ENCODE results near the gene POLN.

Gene POLN

DNA sequence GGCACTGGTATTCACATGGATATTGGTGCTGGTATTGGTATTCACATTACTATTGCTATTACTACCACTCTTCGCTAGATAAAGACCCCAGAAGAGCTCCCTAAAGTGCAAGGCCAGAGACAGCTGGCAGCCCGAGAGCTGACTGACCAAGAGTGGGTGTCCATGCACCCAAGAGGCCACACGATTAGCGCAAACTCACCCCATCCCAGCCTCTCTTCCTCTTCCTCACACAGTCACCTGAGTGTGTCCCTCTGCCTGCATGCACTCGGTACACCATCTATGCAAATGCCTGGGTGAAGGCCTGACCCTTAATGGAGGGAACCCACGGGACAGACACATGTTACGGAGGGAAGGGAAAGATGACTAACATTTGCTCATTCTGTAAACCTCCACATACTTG lies 86.7 kb downstream of the POLN start:
- DNase-seq = no peak

DNA sequence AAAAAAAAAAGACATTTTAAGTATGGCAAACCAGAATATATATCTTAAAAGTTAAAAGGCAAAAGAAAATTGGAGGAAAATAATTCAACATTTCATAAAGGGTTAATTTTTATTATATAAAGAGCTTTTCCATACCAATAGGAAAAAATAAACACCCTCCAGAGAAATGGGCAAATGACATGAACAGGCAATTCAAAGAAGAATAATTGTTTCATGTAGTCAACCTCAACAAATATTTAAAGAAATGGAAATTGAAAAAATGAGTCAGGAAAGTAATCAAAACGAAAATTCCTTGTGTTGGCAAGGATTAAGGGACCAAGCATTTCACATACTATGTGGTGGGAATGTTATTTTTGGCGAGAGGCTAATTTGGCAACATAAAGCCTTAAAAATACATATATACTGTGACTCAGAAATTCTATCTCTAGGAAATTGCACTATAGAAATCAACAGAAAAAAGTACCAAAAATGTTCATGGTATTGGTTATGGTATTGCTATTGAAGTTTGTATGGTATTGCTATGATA lies 87.6 kb downstream of the POLN start:
- no peak for DNase-seq

DNA sequence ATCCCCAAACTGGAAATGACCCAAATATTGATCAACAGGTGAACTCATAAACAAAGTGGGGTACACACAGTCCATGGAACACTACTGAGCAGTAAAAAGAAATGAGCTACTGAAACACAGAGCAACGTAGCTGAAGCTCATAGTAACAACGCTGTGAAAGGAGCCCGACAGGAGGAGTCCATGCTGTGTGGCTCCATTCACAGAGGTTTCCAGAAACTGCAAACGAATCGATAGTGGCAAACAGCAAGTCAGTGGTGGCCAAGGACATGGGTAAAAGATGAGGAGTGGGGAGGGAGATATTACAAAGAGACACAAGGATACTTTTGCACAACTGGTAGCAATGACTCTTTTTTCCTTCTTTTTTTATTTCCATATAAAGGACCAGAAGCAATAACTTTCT lies 90.4 kb downstream of the POLN start:
- no peak for DNase-seq

DNA sequence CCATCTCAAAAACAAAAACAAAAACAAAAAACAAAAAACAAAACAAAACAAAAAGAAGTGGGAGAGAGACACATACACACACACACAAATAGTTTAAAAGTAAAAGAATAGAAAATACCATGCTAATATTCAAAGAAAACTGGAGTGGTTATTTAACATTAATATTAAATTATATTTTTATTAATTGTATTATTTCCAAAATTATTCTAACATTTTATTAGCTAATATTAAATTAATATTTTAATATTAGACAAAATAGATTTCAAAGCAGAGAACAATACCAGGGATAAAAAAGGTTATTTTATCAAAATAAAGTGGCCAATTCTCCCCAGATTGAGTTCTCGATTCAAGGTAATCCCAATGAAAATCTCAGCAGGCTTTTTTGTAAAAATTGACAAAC lies 91.8 kb downstream of the POLN start:
- DNase-seq = no peak

DNA sequence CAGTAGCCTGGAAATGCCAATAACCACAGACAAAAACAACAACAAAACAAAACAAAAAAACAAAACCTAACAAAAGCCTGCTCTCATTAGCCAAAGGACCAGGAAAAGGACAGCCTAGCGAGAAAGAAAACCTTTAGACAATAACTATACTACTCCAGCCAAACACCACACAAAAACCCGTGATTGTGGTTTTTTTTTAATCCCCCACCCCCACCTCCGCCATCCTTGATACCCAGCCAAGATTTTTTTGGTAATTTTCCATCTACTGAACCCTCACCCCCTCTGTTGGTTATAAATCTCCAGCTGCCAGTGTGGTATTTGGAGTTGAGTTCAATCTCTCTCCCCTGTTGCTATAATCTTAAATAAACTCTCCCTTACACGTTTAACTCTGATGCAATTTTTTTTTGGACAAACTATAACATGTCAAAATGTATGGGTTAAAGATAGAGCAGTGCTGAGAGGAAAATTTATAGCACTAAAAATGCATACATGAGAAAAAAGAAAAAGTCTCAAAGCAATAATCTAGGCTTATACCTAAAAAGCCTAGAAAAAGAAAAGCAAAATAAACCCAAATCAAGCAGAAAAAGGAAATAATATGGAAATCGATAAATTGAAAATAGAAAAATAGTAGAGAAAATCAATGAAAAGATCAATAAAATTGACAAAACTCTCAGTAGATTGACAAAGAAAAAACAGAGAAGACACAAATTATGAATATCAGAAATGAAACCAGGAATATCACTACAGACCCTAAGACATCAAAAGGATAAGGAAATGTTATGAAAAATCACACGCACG lies 99.1 kb downstream of the POLN start:
- no peak for DNase-seq

DNA sequence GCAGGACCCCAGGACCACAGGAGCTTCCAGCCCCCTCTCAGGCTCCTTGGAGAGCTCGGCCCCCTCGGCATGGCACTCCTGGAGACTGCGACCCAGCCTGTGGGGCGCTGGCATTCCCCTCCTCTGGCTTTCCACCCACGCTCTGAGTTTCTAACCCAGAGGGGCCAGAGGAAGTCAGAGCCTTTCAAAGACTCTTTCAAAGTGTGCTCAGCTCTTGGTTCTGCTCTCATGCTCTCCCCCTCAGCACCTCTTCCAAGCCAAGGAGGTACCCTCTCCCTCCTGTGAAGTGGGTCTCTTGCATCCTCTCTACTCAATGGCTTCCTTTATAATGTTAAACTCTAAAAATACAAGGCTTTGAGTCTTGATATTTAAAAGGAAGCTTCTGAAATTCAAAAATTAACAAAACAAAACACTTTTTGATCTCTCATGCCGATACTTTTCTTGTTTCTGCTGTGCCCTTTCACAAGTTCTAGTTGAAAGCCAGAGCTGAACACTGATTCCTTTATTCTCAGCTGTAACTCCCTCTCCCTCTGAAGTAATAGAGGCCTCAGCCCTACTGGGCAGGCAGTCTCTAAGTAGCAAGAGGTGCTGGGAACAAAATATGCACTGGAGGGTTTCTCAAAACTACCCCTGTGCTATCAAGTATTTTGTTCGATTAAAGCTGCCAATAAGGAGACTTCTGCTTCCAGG lies 100.0 kb downstream of the POLN start:
- DNase-seq = peak; percentile 7

DNA sequence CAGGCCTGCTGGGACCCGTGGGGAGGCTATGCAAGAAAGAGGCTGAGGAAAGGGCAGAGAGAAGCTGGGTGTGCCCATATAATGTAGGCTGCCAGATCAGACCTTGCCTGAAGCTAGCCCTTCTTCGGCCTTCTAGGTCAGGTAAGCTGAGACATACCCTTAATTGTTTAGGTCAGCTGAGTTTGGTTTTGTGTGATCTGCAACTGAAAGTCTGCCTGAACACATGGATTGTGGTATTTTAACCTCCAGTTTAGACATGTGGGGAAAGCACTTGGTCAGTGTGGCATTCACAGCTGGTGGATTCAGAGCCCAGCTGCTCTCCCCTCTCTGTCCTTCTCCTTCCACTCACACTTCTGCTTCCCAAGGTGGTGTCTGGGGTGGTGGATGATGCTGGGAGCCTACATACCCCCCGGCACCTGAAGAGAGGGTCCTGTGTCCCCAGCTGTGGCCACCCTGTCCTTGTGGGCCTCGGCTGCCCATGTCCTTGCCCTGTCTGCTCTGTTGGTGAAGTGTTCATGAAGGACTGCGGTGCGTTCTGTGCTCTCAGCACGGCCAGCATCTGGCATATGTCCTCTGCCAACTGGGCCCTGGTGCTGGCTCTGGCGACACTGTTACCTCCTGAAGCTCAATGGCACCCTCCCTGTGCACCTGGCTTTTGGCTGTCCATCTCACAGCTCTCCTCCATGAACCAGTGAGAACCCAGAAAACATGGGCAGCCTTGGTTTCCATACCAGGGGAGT lies 100.7 kb downstream of the POLN start:
- no peak for DNase-seq

DNA sequence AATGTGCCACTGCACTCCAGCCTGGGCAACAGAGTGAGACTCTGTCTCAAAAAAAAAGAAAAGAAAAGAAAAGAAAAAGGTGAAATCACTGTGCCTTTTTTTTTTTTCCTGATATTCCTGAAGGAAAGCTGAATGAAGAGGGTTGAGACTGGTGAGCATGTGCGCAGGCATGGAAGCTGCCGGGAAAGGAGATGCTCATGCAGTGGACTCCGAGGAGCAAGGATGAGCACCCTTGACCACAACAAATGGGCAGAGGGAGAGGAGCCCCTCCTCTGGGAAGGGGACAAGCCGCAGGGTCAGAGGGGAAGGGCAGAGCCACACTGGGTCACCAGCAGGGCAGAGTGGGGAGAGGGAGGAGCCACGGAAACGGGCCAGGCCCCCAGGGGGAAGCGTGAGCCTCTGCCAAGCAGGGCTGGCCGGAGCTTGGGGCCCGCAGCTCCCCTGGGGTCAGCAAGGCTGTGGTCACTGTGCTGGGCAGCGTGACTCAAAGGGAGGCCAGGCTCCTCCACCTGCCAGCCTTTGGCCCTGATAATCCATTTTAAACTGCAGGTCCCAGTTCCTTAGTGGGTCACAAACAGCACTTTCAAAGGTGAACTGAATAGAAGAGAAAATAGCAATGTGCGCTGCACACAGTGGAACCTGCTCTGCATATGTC lies 102.9 kb downstream of the POLN start:
- DNase-seq = no peak

DNA sequence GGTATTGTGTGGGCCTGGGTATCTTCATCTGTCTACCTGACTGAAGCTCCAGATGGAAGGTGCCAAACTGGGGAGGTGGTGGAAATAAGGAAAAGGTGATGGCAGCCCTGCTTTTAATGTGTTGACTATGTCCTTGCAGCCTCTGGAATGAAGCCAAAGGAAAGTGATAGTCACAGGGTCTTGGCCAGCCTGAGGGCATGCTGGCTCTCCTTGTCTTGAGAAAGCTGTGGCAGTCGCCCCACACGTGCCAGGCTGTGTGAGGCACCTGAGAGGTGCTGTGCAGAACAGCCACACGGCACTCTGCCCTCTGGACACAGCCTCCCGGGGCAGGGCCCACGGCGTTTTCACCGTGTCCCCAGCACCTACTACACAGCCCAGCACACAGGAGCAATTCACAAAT lies 105.2 kb downstream of the POLN start:
- DNase-seq = no peak

DNA sequence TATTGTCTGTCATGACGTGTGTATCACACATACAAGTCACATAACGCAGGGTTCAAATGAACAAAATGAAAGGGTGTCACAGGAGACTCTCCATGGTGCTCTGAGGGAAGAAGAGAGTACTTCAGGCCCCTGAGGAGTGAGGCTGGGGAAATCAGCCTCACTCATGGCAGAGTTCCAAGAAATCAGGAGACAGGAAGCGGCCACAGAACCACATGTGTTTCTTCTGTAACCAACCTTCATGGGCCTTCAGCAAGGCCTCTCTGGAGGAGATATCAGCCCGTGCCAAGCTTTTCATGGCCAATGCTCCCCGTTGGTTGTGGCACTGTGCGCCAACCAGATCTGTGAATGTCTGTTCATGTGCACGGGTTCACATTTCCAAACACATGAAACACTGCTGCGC lies 106.8 kb downstream of the POLN start:
- no peak for DNase-seq

DNA sequence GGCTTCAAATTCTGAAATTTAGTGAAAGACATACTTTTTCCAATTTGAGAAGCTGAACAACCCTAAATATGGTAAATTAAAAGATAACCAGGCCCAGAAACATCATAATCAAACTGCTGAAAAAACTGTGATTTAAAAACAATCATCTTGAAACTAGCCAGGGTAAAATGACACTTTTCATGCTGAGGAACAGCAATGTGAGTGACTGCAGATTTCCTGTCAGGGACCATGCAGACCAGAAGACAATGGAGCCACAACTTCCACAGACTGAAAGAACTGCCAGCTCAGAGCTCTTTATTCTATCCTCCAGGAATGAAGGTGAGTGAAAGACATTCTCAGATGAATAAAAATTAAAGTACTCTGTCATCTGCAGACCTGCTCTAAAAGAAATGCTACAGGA lies 109.5 kb downstream of the POLN start:
- DNase-seq = no peak

DNA sequence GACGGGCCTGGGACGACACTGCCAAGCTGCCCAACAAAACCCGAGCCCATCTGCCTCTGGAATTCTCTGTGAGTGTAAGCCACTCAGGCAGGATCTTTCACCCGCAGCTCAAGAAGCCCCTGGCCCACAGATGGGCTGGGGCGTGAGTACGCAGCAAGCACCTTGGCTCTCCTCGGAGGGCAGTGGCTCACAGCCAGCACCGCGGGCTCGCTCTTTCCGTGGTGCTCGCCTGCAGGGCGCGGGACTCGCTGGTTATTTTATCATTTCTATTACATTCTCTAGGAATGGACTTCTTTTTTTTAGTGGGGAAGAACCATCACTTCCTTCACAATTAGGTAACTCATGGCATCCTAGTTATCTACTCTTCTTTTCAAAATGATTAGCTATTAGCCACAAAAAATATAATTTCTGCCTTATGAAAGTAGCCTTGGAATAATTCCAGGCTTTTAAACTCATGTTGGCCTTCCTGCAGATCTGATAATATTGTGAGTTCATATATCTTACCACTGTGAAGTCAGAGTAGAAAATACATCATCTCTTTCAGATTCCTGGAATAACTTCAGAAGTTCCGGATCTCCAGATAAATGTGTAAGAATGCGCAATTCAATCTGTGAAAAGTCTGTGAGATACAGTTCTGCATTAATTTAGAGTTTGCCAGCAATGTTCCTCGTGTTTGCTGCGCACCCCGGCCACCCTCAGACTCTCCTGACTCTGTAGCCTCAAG lies 114.2 kb downstream of the POLN start:
- DNase-seq = no peak

DNA sequence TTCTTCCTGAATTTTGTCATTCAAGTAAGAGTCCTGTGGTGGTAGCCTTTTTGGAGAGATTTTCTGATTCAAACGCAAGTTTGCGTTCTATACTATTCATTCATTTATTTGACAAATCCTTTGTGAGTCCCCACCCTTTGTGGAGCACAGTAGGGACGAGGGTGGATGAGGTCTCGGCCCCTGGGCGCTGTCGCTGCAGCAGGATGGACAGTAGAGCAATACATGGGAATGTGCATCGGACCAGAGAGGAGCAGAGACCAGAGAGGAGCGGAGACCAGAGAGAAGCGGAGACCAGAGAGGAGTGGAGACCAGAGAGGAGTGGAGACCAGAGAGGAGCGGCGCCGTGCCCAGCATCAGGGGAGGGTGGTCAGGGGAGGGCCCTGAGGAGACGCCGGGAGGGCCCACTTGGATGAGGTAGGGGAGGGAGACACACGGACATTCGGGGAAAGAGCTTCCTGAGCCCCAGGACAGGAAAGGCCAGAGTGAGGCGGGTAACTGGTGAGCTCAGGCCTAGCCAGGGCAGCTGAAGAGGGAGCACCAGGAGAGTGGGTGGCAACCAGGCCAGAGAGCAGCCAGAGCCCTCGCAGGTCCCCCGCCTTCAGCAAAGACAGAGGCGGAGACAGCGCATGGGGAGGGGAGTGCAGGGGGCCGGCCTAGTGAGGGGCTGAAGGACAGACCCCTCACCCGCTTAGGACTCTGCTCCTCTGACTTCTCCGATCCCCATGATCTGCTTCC lies 115.4 kb downstream of the POLN start:
- no peak for DNase-seq

DNA sequence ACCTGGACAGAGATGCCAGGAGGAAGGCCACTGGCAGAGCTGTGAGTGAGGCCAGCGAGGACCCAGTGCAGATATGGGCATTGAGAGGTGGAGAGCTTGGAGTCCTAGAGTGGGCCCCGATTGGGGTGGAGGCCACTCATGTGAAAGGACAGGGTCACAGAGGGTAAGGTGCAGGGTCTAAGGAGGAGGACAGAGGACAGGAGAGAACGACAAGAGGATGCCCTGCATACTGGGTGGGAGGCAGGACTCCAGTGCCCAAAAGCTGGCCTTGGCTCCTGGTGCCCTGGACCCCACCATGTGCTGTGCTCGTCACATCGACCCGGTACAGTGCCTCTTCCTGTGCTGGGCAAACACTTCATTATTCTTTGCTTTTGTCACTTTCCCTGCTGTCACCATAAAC lies 116.1 kb downstream of the POLN start:
- no peak for DNase-seq

DNA sequence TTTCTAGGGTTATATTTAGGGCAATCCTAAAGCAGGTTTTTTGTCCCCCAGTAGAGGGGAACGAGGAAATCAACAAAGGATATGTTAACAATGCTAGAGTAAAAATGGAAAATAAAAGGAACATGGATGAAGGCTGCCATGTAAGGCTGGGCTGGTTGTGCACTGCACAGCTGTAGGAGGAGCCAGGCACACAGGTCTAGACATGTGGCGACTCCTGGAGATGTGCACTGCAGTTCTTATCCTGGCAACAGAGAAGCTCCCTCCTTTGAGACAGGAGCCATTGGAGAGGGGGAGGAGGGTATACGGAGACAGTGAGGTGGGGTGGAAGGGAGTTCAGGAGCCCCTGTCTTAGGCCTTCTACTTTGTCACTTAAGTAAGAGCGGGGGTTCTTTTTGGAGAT lies 116.9 kb downstream of the POLN start:
- DNase-seq = no peak

DNA sequence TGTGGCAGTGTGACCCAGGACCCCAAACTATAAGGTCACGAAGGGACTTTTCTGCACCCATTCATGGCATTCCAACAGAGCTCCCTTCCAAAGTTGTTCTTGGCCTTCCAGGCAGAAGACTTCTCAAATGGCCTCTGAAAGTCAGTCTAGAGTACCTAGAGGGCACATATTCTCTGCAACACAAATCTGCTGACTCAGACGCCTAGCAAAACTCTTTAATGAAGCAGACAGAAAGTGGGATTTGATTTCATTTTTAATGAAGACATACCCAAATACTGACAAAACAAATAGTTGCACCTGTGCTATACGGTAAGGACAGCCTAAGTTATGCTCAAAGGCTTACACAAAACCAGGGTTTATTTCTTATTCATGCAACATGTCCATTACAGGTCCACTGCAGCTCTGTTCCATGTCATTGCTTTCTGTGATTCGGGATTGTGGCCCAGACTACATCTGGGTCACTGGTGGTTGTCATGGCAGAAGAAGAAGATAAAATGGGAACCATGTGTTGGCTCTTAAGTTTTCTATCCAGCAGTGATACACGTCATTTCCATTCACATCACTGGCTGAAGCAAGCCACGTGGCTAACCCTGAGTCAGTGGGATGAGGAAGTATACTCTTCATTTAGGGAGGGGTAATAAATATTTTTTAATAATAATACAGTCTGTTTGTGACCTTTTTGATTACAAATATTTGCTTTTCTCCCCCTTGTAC lies 125.1 kb downstream of the POLN start:
- no peak for DNase-seq

DNA sequence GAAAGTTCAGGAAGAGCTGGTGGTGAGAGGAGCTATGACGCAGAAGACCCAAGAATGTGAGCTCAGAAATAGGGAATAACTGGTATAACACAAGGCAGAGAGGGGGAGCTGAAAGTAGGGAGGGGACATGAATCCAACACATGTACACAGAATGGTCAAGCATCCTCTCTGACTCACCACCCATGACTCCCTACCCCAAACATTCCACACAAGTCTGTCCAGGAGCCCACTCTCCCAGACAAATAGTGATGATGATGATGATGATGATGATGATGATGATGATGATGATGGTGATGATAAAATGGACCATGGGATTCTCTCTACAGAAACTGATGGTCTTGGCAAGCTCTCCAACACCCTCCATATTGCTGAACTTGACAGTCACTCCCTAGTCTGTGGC lies 136.4 kb downstream of the POLN start:
- no peak for DNase-seq

DNA sequence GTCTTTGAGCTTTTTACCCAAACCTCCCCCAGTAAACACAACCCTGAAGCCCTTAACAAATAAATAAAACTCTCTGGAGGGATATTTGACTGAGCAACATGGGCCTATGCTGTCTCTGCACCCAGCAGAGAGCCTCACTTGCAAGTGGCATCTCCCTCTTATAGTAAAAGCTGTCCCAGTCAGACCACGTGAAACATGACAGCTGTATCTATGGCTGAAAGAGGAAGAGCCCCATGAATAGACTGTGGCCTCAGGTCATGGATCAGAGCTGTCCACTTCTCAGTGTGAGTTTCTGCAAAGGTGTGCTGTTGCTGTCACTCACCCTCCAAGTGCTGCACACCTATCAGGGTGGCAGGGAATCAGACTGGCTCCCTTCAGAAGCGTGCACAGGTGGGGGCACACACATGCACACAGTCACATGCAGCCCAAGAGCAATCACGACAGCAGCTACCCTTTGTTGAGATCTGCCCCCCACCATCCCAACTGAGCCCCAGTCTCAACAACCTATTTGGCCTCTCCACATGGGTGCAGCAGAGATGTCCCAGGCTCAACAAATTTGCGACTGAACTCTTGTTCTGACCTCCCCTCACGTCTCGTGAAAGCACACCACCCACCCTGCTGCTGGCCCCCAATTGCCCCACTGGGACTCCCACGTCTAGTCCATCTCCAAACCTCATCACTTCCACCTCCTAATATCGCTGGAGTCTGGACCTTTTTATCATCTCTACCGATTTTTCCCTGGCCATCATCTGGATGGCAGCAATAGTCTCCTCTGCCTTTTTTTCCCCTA lies 137.2 kb downstream of the POLN start:
- DNase-seq = no peak

DNA sequence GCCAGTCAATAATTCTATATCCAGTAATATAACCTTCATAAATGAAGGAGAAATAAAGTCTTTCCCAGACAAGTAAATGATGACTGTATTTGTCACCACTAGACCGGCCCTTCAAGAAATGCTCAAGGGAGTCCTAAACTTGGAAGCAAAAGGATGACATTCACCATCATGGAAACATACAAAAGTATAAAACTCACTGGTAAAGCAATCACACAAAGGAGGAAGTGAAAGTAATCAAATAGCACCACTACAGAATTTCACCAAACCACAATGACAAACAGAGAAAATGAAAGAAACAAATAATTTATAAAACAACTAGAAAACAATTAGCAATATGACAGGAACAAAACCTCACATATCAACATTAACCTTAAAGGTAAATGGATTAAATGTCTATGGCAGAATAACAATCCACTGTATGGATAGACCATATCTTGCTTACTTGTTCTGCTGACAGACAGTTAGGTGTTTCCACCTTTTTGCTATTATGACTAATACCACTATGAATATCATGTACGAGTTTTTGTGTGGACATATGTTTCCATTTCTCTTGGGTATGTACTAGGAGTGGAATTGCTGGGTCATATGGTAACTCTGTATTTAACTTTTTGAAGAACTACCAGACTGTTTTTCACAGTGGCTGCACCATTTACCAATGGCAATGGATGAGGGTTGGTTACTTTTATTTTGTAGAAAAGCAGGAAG lies 137.9 kb downstream of the POLN start:
- DNase-seq = no peak

All from stimulated activated CD4-positive, alpha-beta T cell treated with anti-CD3 and anti-CD28 coated beads, Interleukin-4, amount 100 ng/mL, for 1 hour (primary cell).